WTC11 (cell line): Measurements from ENCODE around the gene MIAT. TPM values are rescaled to one million over a fixed set of nuclear protein-coding genes. Genes with fewer than 3 reads are reported as not detected.

ENCODE experiments used
- AR ChIP-seq: fragments of 250-450 bp; sonication (Bioruptor Pico); IDR thresholded peaks from 2 replicates; pipeline ENCODE4 v1.9.0; 2021; ENCODE audit warnings: mild to moderate bottlenecking
- ATF2 ChIP-seq: sonication (generic); formaldehyde crosslinking; IDR thresholded peaks from 2 replicates; pipeline ENCODE4 v1.8.1; 2022; ENCODE audit warnings: low read depth, missing genetic modification reagents, borderline replicate concordance
- CDX4 ChIP-seq: fragments of 250-450 bp; sonication (Bioruptor Pico); IDR thresholded peaks from 2 replicates; pipeline ENCODE4 v1.9.0; 2021; ENCODE audit warnings: moderate library complexity, mild to moderate bottlenecking, inconsistent platforms, borderline replicate concordance
- CTCF ChIP-seq: fragments of 200-600 bp; IDR thresholded peaks from 2 replicates; pipeline ENCODE4 v1.8.0; 2022; ENCODE audit warnings: antibody characterized with exemption
- FOXK1 ChIP-seq: sonication (generic); formaldehyde crosslinking; IDR thresholded peaks from 2 replicates; pipeline ENCODE4 v1.8.0; 2022; ENCODE audit warnings: mild to moderate bottlenecking, moderate library complexity, missing genetic modification reagents
- HMGXB4 ChIP-seq: sonication (generic); formaldehyde crosslinking; IDR thresholded peaks from 2 replicates; pipeline ENCODE4 v1.8.1; 2023; ENCODE audit warnings: mild to moderate bottlenecking, moderate library complexity, missing genetic modification reagents
- IRF1 ChIP-seq: sonication (generic); formaldehyde crosslinking; IDR thresholded peaks from 2 replicates; pipeline ENCODE4 v1.8.0; 2023; ENCODE audit warnings: missing genetic modification reagents
- MYBL2 ChIP-seq: sonication (generic); formaldehyde crosslinking; IDR thresholded peaks from 2 replicates; pipeline ENCODE4 v1.8.1; 2023; ENCODE audit warnings: mild to moderate bottlenecking, moderate library complexity, missing genetic modification reagents
- NR3C1 ChIP-seq: sonication (generic); formaldehyde crosslinking; conservative IDR thresholded peaks from 2 replicates; pipeline ENCODE4 v1.8.1; 2023; ENCODE audit warnings: low read depth, mild to moderate bottlenecking, missing genetic modification reagents
- RELA ChIP-seq: sonication (generic); formaldehyde crosslinking; IDR thresholded peaks from 2 replicates; pipeline ENCODE4 v1.8.1; 2022; ENCODE audit warnings: missing genetic modification reagents, mild to moderate bottlenecking, borderline replicate concordance
- RORB ChIP-seq: fragments of 250-450 bp; sonication (Bioruptor Pico); IDR thresholded peaks from 2 replicates; pipeline ENCODE4 v1.9.0; 2021; ENCODE audit warnings: mild to moderate bottlenecking
- SP1 ChIP-seq: sonication (generic); formaldehyde crosslinking; conservative IDR thresholded peaks from 2 replicates; pipeline ENCODE4 v1.8.1; 2022; ENCODE audit warnings: missing genetic modification reagents
- STAT6 ChIP-seq: sonication (generic); formaldehyde crosslinking; conservative IDR thresholded peaks from 2 replicates; pipeline ENCODE4 v1.8.1; 2023; ENCODE audit warnings: mild to moderate bottlenecking, low read depth, missing genetic modification reagents, moderate library complexity
- TEAD1 ChIP-seq: sonication (generic); formaldehyde crosslinking; IDR thresholded peaks from 2 replicates; pipeline ENCODE4 v1.8.0; 2022; ENCODE audit warnings: mild to moderate bottlenecking, missing genetic modification reagents
- TEAD4 ChIP-seq: sonication (generic); formaldehyde crosslinking; IDR thresholded peaks from 2 replicates; pipeline ENCODE4 v1.8.0; 2022; ENCODE audit warnings: mild to moderate bottlenecking, missing genetic modification reagents
- USF2 ChIP-seq: sonication (generic); formaldehyde crosslinking; IDR thresholded peaks from 2 replicates; pipeline ENCODE4 v1.8.1; 2023; ENCODE audit warnings: mild to moderate bottlenecking, missing genetic modification reagents, moderate library complexity
- ZNF121 ChIP-seq: sonication (generic); formaldehyde crosslinking; IDR thresholded peaks from 2 replicates; pipeline ENCODE4 v1.8.0; 2023; ENCODE audit warnings: missing genetic modification reagents
- ZNF138 ChIP-seq: sonication (generic); formaldehyde crosslinking; conservative IDR thresholded peaks from 2 replicates; pipeline ENCODE4 v1.8.1; 2022; ENCODE audit warnings: mild to moderate bottlenecking, moderate library complexity, missing genetic modification reagents
- ZNF232 ChIP-seq: sonication (generic); formaldehyde crosslinking; IDR thresholded peaks from 2 replicates; pipeline ENCODE4 v1.8.0; 2022; ENCODE audit warnings: mild to moderate bottlenecking, missing genetic modification reagents
- ZNF396 ChIP-seq: fragments of 250-450 bp; sonication (Bioruptor Pico); IDR thresholded peaks from 2 replicates; pipeline ENCODE4 v1.8.0; 2021; ENCODE audit warnings: mild to moderate bottlenecking, moderate library complexity, borderline replicate concordance
- ZSCAN18 ChIP-seq: fragments of 250-450 bp; sonication (Bioruptor Pico); IDR thresholded peaks from 2 replicates; pipeline ENCODE4 v2.1.2; 2022; ENCODE audit warnings: mild to moderate bottlenecking, moderate library complexity
- total RNA-seq: library from RNA; stranded (reverse); gene quantifications from 3 replicates; pipeline ENCODE4 v1.2.3, GENCODE V29; 2021

MIAT gene
- total RNA-seq, 1 experiment from 2014 or later: 50.7 TPM

- peak; percentile 70; the same call in 1 of the 2 replicates for TF ChIP-seq HMGXB4 (CRISPR knock-in tag)
- no peak for TF ChIP-seq RELA (CRISPR knock-in tag)
- TF ChIP-seq FOXK1 (CRISPR knock-in tag): peak; percentile 18; the same call in 1 of the 2 replicates
- peak; percentile 80 for TF ChIP-seq SP1 (CRISPR knock-in tag)
- TF ChIP-seq ZNF138: no peak
- peak; percentile 23; the same call in 1 of the 2 replicates for TF ChIP-seq ZNF232 (CRISPR knock-in tag)
- TF ChIP-seq MYBL2 (CRISPR knock-in tag): no peak; the same call in 1 of the 2 replicates
- no peak for TF ChIP-seq RORB
- TF ChIP-seq USF2 (CRISPR knock-in tag): peak; percentile 82
- no peak for TF ChIP-seq ZSCAN18 (CRISPR knock-in tag)
- no peak for TF ChIP-seq STAT6 (CRISPR knock-in tag)
- TF ChIP-seq CTCF: no peak
- 0 out of 2 replicates have a peak, but pooled peaks have one; percentile 14 for TF ChIP-seq AR (CRISPR knock-in tag)
- no peak for TF ChIP-seq ATF2 (CRISPR knock-in tag)
- TF ChIP-seq ZNF121 (CRISPR knock-in tag): no peak
- no peak for TF ChIP-seq NR3C1 (CRISPR knock-in tag)
- no peak for TF ChIP-seq IRF1 (CRISPR knock-in tag)
- no peak for TF ChIP-seq TEAD4 (CRISPR knock-in tag)
- no peak for TF ChIP-seq ZNF396 (CRISPR knock-in tag)
- no peak for TF ChIP-seq TEAD1 (CRISPR knock-in tag)
- no peak for TF ChIP-seq CDX4 (CRISPR knock-in tag)
Measured at GRCh38 chr22:26672590-26673468, 15.4 kb downstream of the MIAT start (continued).
